GM12873 (cell line): ENCODE measurements around the gene MAP2K5.

Experiments
- TF ChIP-seq, protein P1 (sequence below): IDR thresholded peaks from 2 replicates; pipeline ENCODE4 v1.5.1; 2012; ENCODE audit warnings: low read depth, mild to moderate bottlenecking, moderate library complexity, low read length, control low read depth; ENCODE audit not compliant: insufficient read depth; ENCODE audit errors: missing control alignments

The MAP2K5 gene

DNA sequence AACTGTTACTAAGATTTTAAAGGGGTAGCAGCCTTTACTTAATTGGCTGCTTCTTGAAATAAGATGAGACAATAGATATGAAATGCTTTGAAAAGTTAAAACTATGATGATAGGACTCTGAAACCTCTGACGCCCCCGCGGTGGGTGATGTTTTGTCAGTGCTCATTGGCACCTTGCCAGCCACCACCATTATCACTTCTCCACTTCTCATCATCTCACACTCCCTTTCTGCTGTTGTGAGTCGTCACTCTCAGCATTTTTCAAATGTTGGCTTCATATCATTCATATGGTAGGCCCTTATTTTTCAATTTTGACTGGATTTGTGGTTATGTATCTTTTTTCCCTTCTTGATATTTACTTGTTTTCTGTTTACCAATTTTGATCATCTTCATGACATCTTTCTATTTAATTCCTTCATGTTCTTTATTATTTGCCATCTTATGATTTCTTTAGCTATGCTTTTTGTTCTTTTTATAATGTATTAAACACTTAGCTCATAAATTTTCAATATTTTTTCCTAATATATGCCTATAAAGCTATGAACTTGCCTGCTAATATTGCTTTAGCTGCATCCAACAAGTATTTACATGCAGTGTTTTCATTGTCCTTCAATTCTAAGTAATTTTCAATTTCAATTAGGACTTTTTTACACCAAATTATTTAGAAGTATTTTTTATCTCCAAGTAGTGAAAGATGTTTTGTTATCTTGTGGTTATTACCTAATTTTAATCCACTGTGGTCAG lies 252.5 kb downstream of the MAP2K5 start:
- TF ChIP-seq, protein P1, sequence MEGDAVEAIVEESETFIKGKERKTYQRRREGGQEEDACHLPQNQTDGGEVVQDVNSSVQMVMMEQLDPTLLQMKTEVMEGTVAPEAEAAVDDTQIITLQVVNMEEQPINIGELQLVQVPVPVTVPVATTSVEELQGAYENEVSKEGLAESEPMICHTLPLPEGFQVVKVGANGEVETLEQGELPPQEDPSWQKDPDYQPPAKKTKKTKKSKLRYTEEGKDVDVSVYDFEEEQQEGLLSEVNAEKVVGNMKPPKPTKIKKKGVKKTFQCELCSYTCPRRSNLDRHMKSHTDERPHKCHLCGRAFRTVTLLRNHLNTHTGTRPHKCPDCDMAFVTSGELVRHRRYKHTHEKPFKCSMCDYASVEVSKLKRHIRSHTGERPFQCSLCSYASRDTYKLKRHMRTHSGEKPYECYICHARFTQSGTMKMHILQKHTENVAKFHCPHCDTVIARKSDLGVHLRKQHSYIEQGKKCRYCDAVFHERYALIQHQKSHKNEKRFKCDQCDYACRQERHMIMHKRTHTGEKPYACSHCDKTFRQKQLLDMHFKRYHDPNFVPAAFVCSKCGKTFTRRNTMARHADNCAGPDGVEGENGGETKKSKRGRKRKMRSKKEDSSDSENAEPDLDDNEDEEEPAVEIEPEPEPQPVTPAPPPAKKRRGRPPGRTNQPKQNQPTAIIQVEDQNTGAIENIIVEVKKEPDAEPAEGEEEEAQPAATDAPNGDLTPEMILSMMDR: no peak

DNA sequence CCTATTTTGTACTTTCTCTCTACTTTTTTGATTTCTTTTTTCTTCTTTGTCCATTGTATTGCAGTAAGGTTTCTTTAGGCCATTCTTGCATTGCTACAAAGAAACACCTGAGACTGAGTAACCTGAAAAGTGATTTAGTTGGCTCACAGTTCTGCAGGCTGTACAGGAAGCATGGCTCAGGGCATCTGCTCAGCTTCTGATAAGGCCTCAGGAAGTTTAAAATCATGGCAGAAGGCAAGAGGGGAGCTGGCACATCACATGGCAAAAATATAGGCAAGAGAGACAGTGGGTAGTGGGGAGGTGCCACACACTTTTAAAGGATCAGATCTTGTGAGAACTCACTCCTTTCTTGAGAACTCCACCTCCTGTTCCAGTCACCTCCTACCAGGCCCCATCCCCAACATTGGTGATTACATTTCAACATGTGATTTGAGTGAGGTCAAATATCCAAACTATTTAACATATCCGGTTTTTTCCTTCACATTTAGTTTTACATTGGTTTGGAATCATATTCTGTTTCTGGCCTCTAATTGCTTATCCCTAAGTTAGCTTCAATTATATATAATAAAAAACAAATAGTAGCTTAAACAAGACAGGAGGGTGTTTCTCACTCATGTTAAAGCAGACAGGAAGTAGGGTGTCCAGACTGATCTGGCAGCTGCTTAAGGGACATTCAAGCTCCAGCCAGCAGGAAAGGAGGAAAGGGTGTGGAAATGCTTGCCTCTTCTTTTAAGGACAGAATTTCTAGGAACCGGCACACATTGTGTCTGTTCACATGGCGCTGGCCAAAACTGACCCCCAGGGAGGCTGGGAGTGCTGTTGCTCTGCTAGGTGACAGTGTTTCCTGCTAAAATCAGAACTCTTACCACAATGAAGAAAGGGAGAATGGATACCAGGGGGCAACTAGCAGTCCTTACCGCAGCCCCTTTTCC lies 254.0 kb downstream of the MAP2K5 start:
- TF ChIP-seq, protein P1: no peak

DNA sequence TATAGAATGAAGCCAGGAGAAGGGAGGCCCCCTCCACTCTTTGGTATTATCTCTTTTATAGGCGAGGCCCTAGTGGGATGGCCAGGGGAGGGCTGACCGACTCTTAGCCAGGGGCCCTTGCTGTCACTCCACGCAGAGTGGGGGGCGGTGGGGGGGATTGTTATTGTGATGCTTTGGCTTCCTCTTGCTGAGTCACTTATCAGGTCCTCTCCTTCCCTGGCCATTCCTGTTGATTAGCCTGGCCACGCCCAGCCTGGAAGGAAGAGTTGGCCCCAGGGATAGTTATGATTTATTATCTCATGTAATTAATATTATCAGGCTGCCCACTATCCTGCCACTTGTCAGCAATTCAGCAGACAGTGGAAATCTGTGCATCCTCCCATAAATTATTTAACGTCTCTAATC lies 257.3 kb downstream of the MAP2K5 start:
- TF ChIP-seq, protein P1: no peak

DNA sequence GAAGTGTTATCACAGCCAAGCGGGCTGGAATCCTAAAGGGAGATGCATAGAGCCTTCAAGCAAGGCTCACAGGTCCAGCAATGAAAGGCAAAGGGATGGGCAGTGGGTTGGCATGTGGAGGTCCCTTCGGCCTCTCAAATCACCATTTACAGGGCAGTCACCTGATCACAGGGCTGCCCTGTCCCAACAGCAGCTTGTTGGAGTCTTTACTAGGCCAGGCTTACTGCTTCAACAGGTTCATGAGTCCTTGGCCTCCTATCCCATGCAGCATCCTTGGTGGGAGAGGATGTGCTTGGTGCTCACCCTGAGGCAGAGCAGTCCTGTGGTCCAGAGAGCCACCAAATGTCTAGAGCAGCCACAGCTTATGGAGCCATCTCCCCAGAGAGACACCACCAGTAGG lies 258.6 kb downstream of the MAP2K5 start:
- TF ChIP-seq, protein P1: no peak

DNA sequence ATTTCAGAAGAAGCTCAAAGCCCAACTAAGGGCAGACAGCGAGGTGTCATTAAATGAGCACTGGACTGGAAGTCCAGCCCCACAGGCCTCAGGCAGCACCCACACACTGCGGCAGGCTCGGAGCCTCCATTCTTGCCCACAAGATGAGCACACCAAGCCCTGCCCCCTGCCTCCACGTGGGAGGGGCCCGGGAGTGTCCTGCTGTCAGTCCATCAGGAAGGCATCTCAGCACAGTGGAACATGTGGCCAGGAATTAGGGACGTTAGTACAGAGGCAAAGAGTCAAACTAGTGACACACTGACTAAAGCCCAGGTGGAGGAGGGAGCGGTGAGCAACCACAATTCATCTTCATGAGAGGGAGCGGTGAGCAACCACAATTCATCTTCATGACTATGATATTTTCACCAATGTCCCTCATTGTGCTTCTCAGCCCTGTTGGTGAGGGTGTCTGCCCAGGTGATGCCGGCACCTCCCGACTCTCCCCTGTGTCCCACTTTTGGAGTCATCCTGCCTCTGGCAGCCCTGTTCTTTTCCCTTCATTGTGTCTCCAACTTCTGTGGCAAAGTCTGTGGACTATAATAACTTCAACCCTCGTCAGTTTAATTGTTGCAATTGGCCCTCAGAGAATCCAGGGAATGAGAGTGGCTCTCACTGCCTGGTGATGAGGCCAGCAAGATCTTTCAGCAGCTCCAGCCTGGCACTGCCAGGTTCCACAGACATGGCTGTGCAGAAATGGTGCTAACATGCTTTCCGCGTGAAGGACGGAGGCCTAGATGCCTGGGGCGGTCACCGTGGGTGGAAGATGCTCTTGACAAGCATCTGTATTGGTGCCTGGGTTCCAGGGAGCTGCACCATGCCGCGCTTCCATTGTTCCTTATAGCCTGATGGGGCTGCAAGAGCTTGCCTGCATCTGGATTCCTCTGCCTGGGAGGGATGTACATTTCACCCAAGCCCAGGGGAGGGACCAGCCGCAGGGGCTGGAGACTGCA lies 259.7 kb downstream of the MAP2K5 start:
- TF ChIP-seq, protein P1: no peak

DNA sequence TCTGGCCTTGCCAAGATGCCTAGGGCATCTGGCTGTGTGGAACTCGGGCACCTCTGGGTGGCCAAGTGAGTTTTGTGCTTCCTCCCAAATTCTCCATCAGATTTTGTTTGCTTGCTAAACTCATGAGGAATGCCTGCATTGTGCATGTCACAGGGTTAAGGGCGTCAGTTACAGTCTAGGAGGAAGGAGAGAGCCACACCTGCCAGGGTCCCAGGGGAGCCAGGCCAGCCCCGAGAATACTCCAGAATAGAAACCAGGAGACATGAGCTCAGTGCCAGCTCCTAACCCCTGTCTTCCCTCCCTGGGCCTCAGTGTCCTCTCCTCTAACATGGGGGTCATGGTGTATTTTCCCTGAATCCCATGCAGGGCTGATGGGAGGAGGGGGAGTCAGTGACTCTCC lies 260.8 kb downstream of the MAP2K5 start:
- TF ChIP-seq, protein P1: no peak
